ENCODE data around the gene GNB1L.
A peak's percentile ranks its signal among the peaks of the same experiment; 100 is the strongest.

GNB1L gene

GRCh38 chr22:19756288-19757128 lies 98.2 kb downstream of the GNB1L start:
- Histone ChIP-seq H3K9ac (ENCODE audit: low read length in 5 of 5) (no peak overlapping the region), H3K36me3 (ENCODE audit: control insufficient read depth in 5 of 5, insufficient read depth in 5 of 5, low read length in 5 of 5) (no peaks in the 10 kb centered on the region), H3K4me3 (ENCODE audit: low read depth in 1 of 5, low read length in 5 of 5) (peak overlapping the region in 4 of 5 donors; percentile 38 to 54 (median 48)), H3K27me3 (ENCODE audit: control insufficient read depth in 5 of 5, insufficient read depth in 4 of 5, low read length in 5 of 5) (peaks cover 41 to 77% (median 63%) of the 10 kb centered on the region in 5 donors), H3K4me1 (ENCODE audit: control insufficient read depth in 5 of 5, insufficient read depth in 5 of 5, low read length in 5 of 5) (peaks cover 0 to 35% (median 22%) of the 10 kb centered on the region in 5 donors), H3K9me3 (ENCODE audit: control insufficient read depth in 5 of 5, low read length in 5 of 5) (peaks cover 0 to 3% (median 0%) of the 10 kb centered on the region in 5 donors), H3K27ac (ENCODE audit: low read depth, low read length) (no peak overlapping the region)

GRCh38 chr22:19755722-19756287 lies 98.9 kb downstream of the GNB1L start:
- H3K27ac ChIP-seq (ENCODE audit: low read depth, low read length), result no peak overlapping the region
- peaks cover 0 to 33% (median 22%) of the 10 kb centered on the region in 5 donors for H3K4me1 ChIP-seq (ENCODE audit: control insufficient read depth in 5 of 5, insufficient read depth in 5 of 5, low read length in 5 of 5)
- peaks cover 46 to 77% (median 69%) of the 10 kb centered on the region in 5 donors for H3K27me3 ChIP-seq (ENCODE audit: control insufficient read depth in 5 of 5, insufficient read depth in 4 of 5, low read length in 5 of 5)
- H3K36me3 ChIP-seq (ENCODE audit: control insufficient read depth in 5 of 5, insufficient read depth in 5 of 5, low read length in 5 of 5), result no peaks in the 10 kb centered on the region
- no peak overlapping the region for H3K9ac ChIP-seq (ENCODE audit: low read length in 5 of 5)
- no peak overlapping the region for H3K4me3 ChIP-seq (ENCODE audit: low read depth in 1 of 5, low read length in 5 of 5)
- H3K9me3 ChIP-seq (ENCODE audit: control insufficient read depth in 5 of 5, low read length in 5 of 5), result peaks cover 0 to 3% (median 0%) of the 10 kb centered on the region in 5 donors

- Histone ChIP-seq H3K4me1 (ENCODE audit: control insufficient read depth in 5 of 5, insufficient read depth in 5 of 5, low read length in 5 of 5) (peaks cover 0 to 32% (median 22%) of the 10 kb centered on the region in 5 donors), H3K36me3 (ENCODE audit: control insufficient read depth in 5 of 5, insufficient read depth in 5 of 5, low read length in 5 of 5) (no peaks in the 10 kb centered on the region), H3K27me3 (ENCODE audit: control insufficient read depth in 5 of 5, insufficient read depth in 4 of 5, low read length in 5 of 5) (peaks cover 47 to 80% (median 69%) of the 10 kb centered on the region in 5 donors), H3K27ac (ENCODE audit: low read depth, low read length) (no peak overlapping the region), H3K4me3 (ENCODE audit: low read depth in 1 of 5, low read length in 5 of 5) (no peak overlapping the region), H3K9me3 (ENCODE audit: control insufficient read depth in 5 of 5, low read length in 5 of 5) (peaks cover 0 to 3% (median 0%) of the 10 kb centered on the region in 5 donors), H3K9ac (ENCODE audit: low read length in 5 of 5) (no peak overlapping the region)
These were observed 99.4 kb downstream of the GNB1L start for GRCh38 chr22:19755145-19755710.

- Histone ChIP-seq H3K36me3 (ENCODE audit: control insufficient read depth in 5 of 5, insufficient read depth in 5 of 5, low read length in 5 of 5) (no peaks in the 10 kb centered on the region), H3K4me3 (ENCODE audit: low read depth in 1 of 5, low read length in 5 of 5) (no peak overlapping the region), H3K9ac (ENCODE audit: low read length in 5 of 5) (no peak overlapping the region), H3K27me3 (ENCODE audit: control insufficient read depth in 5 of 5, insufficient read depth in 4 of 5, low read length in 5 of 5) (peaks cover 46 to 79% (median 69%) of the 10 kb centered on the region in 5 donors), H3K9me3 (ENCODE audit: control insufficient read depth in 5 of 5, low read length in 5 of 5) (peaks cover 0 to 3% (median 0%) of the 10 kb centered on the region in 5 donors), H3K27ac (ENCODE audit: low read depth, low read length) (no peak overlapping the region), H3K4me1 (ENCODE audit: control insufficient read depth in 5 of 5, insufficient read depth in 5 of 5, low read length in 5 of 5) (peaks cover 0 to 27% (median 18%) of the 10 kb centered on the region in 5 donors)
These were observed 100.0 kb downstream of the GNB1L start for GRCh38 chr22:19754701-19755144.

GRCh38 chr22:19753996-19754700 lies 100.5 kb downstream of the GNB1L start:
- no peaks in the 10 kb centered on the region for H3K36me3 ChIP-seq (ENCODE audit: control insufficient read depth in 5 of 5, insufficient read depth in 5 of 5, low read length in 5 of 5)
- peaks cover 42 to 76% (median 65%) of the 10 kb centered on the region in 5 donors for H3K27me3 ChIP-seq (ENCODE audit: control insufficient read depth in 5 of 5, insufficient read depth in 4 of 5, low read length in 5 of 5)
- H3K4me3 ChIP-seq (ENCODE audit: low read depth in 1 of 5, low read length in 5 of 5), result no peak overlapping the region
- no peak overlapping the region for H3K27ac ChIP-seq (ENCODE audit: low read depth, low read length)
- H3K9me3 ChIP-seq (ENCODE audit: control insufficient read depth in 5 of 5, low read length in 5 of 5), result peaks cover 0 to 3% (median 0%) of the 10 kb centered on the region in 5 donors
- H3K4me1 ChIP-seq (ENCODE audit: control insufficient read depth in 5 of 5, insufficient read depth in 5 of 5, low read length in 5 of 5), result peaks cover 0 to 22% (median 13%) of the 10 kb centered on the region in 5 donors
- no peak overlapping the region for H3K9ac ChIP-seq (ENCODE audit: low read length in 5 of 5)

- Histone ChIP-seq H3K9me3 (ENCODE audit: control insufficient read depth in 5 of 5, low read length in 5 of 5) (peaks cover 0 to 3% (median 0%) of the 10 kb centered on the region in 5 donors), H3K27me3 (ENCODE audit: control insufficient read depth in 5 of 5, insufficient read depth in 4 of 5, low read length in 5 of 5) (peaks cover 34 to 70% (median 58%) of the 10 kb centered on the region in 5 donors), H3K4me1 (ENCODE audit: control insufficient read depth in 5 of 5, insufficient read depth in 5 of 5, low read length in 5 of 5) (peaks cover 0 to 20% (median 13%) of the 10 kb centered on the region in 5 donors), H3K4me3 (ENCODE audit: low read depth in 1 of 5, low read length in 5 of 5) (no peak overlapping the region), H3K9ac (ENCODE audit: low read length in 5 of 5) (no peak overlapping the region), H3K36me3 (ENCODE audit: control insufficient read depth in 5 of 5, insufficient read depth in 5 of 5, low read length in 5 of 5) (no peaks in the 10 kb centered on the region), H3K27ac (ENCODE audit: low read depth, low read length) (no peak overlapping the region)
These were observed 101.4 kb downstream of the GNB1L start for GRCh38 chr22:19753090-19753842.

GRCh38 chr22:19751497-19752245 lies 103.0 kb downstream of the GNB1L start:
- Histone ChIP-seq H3K4me1 (ENCODE audit: control insufficient read depth in 5 of 5, insufficient read depth in 5 of 5, low read length in 5 of 5) (peaks cover 0 to 14% (median 10%) of the 10 kb centered on the region in 5 donors), H3K27ac (ENCODE audit: low read depth, low read length) (no peak overlapping the region), H3K9me3 (ENCODE audit: control insufficient read depth in 5 of 5, low read length in 5 of 5) (peaks cover 0 to 3% (median 0%) of the 10 kb centered on the region in 5 donors), H3K36me3 (ENCODE audit: control insufficient read depth in 5 of 5, insufficient read depth in 5 of 5, low read length in 5 of 5) (no peaks in the 10 kb centered on the region), H3K27me3 (ENCODE audit: control insufficient read depth in 5 of 5, insufficient read depth in 4 of 5, low read length in 5 of 5) (peaks cover 26 to 58% (median 54%) of the 10 kb centered on the region in 5 donors), H3K4me3 (ENCODE audit: low read depth in 1 of 5, low read length in 5 of 5) (no peak overlapping the region), H3K9ac (ENCODE audit: low read length in 5 of 5) (no peak overlapping the region)

- H3K9me3 ChIP-seq (ENCODE audit: control insufficient read depth in 5 of 5, low read length in 5 of 5), result peaks cover 0 to 3% (median 0%) of the 10 kb centered on the region in 5 donors
- H3K9ac ChIP-seq (ENCODE audit: low read length in 5 of 5), result no peak overlapping the region
- H3K27me3 ChIP-seq (ENCODE audit: control insufficient read depth in 5 of 5, insufficient read depth in 4 of 5, low read length in 5 of 5), result peaks cover 18 to 53% (median 45%) of the 10 kb centered on the region in 5 donors
- H3K27ac ChIP-seq (ENCODE audit: low read depth, low read length), result no peak overlapping the region
- H3K4me1 ChIP-seq (ENCODE audit: control insufficient read depth in 5 of 5, insufficient read depth in 5 of 5, low read length in 5 of 5), result peaks cover 0 to 7% (median 6%) of the 10 kb centered on the region in 5 donors
- no peaks in the 10 kb centered on the region for H3K36me3 ChIP-seq (ENCODE audit: control insufficient read depth in 5 of 5, insufficient read depth in 5 of 5, low read length in 5 of 5)
- no peak overlapping the region for H3K4me3 ChIP-seq (ENCODE audit: low read depth in 1 of 5, low read length in 5 of 5)
These were observed 103.9 kb downstream of the GNB1L start for GRCh38 chr22:19750507-19751490.

Data from subcutaneous abdominal adipose tissue (tissue), 5 donors.